ENCODE results near the gene FAM120A. TPM values are rescaled to one million over a fixed set of nuclear protein-coding genes. Genes with fewer than 3 reads are reported as not detected.

FAM120A gene
- total RNA-seq, 3 donors from 2014 or later: 168 to 215 (median 209) TPM

GRCh38 chr9:93473411-93473810 is 21.9 kb downstream of the FAM120A start:
- intact Hi-C loops (cut with DNase I, micrococcal nuclease): no loop called here
- Histone ChIP-seq H3K9me3 (no peaks in the 10 kb centered on the region), H3K4me1 (ENCODE audit: low read depth) (peaks cover 51% of the 10 kb centered on the region), H3K36me3 (ENCODE audit: low read depth) (no peaks in the 10 kb centered on the region), H3K4me3 (no peak overlapping the region)
- no peak for TF ChIP-seq CTCF (IDR thresholded peaks at IDR 0.05)
- no peak for ATAC-seq
- no peak for DNase-seq

DNA sequence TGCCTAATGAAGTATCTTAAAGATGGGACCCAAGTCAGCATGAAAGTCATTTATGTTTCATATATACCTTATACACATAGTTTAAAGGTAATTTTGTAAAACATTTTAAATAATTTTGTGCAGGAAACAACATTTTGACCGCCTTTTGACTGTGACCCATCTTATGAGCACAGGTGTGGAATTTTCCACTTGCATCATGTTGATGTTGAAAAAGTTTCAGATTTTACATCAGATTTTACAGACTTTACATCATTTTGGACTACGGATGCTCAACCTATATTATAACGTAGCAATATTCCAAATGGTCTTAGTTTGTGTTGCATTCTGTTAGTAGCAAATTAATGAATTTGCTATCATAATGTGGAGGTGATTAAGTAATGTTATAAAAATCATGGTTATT is 23.6 kb downstream of the FAM120A start:
- ATAC-seq: no peak
- intact Hi-C loops (cut with DNase I, micrococcal nuclease): no loop called here

DNA sequence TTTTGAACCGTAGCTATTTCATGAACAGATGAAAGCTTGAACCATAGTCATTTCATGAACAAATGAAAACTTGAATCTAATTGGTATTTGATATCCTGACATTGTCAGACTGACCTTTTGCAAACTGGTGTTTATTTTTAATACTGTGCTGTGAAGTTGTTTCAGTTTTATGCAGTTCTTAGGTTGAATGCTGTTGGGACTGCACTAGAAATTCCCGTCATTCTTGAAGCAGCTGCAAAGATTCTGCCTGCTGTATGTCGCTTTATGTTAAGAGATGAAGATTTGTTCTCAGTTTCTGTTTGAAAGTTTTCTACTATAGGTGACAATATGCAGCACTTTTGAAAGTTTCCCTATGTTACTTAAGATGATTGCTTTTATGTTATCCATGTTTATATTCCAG is 24.4 kb downstream of the FAM120A start:
- intact Hi-C loops (cut with DNase I, micrococcal nuclease): no loop called here
- no peak for TF ChIP-seq CTCF (IDR thresholded peaks at IDR 0.05)
- DNase-seq (no peak), ATAC-seq (no peak)
- Histone ChIP-seq H3K4me3 (no peak overlapping the region), H3K9me3 (no peaks in the 10 kb centered on the region), H3K36me3 (ENCODE audit: low read depth) (no peaks in the 10 kb centered on the region), H3K4me1 (ENCODE audit: low read depth) (peaks cover 31% of the 10 kb centered on the region)

More for the DNA sequence above, 23.6 kb downstream of the FAM120A start:
- Histone ChIP-seq H3K4me3 (no peak overlapping the region), H3K9me3 (no peaks in the 10 kb centered on the region), H3K4me1 (ENCODE audit: low read depth) (peaks cover 35% of the 10 kb centered on the region), H3K36me3 (ENCODE audit: low read depth) (no peaks in the 10 kb centered on the region)
- no peak for DNase-seq
- no peak for TF ChIP-seq CTCF (IDR thresholded peaks at IDR 0.05)

- Histone ChIP-seq H3K36me3 (ENCODE audit: low read depth) (no peaks in the 10 kb centered on the region), H3K4me3 (no peak overlapping the region), H3K9me3 (no peaks in the 10 kb centered on the region), H3K4me1 (ENCODE audit: low read depth) (peaks cover 20% of the 10 kb centered on the region)
- intact Hi-C loops (cut with DNase I, micrococcal nuclease): no loop called here
- TF ChIP-seq CTCF (IDR thresholded peaks at IDR 0.05): no peak
- peak in 1 of 3 donors; percentile 29 for DNase-seq
- ATAC-seq: peak; percentile 80
Observed at GRCh38 chr9:93476924-93477323, 25.4 kb downstream of the FAM120A start.

GRCh38 chr9:93477397-93477796 is 25.9 kb downstream of the FAM120A start:
- ATAC-seq (peak; percentile 53), DNase-seq (no peak)
- Histone ChIP-seq H3K9me3 (no peaks in the 10 kb centered on the region), H3K4me3 (no peak overlapping the region), H3K36me3 (ENCODE audit: low read depth) (no peaks in the 10 kb centered on the region), H3K4me1 (ENCODE audit: low read depth) (peaks cover 16% of the 10 kb centered on the region)
- TF ChIP-seq CTCF (IDR thresholded peaks at IDR 0.05): no peak
- intact Hi-C loops (cut with DNase I, micrococcal nuclease): no loop called here

DNA sequence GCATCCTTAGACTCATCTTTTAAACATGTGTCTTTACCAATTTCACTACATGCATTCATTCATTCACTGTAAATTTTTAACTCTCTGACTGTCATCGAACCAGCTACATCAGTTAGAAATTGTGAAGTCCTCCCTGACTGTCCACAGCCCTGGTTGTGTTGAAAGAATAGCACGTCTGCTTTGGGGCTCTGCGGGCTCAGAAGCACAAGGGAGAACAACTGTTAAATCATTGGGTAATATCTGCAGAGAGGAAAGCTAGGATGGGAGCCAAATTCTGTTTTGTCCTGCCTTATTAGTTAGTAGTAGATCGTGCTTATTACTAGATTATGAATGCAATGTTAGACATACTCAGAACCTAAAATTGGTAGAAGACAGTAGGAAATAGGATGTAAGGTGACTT is 28.2 kb downstream of the FAM120A start:
- DNase-seq: no peak
- no peak for ATAC-seq
- H3K4me3 ChIP-seq: no peak overlapping the region
- H3K9me3 ChIP-seq: no peaks in the 10 kb centered on the region
- H3K36me3 ChIP-seq (ENCODE audit: low read depth): no peaks in the 10 kb centered on the region
- H3K4me1 ChIP-seq (ENCODE audit: low read depth): peaks cover 16% of the 10 kb centered on the region
- intact Hi-C loops (cut with DNase I, micrococcal nuclease): no loop called here
- TF ChIP-seq CTCF (IDR thresholded peaks at IDR 0.05): no peak

All from mucosa of descending colon (tissue), 3 donors.